GM21825 (cell line): ENCODE results near the gene GRK3.
"Not testable (repeated sequence)": the region's sequence is repeated elsewhere in the genome, so short reads cannot be mapped to it uniquely, and the experiment has no call there.

Source experiments
- ATAC-seq: cut with Tn5 transposase; IDR thresholded peaks from one replicate; pipeline ENCODE4 v1.9.1; 2021; ENCODE audit warnings: mild to moderate bottlenecking, moderate library complexity; ENCODE audit not compliant: unreplicated experiment

GRK3 gene

GRCh38 chr22:25564320-25564978 is at the start of gene GRK3:
GRK3 (plus strand) TSS chr22:25564675; CDS start chr22:25565041, 366 bp downstream.
- ATAC-seq = peak; percentile 38

GRCh38 chr22:25518000-25518663 is 46.3 kb upstream of the GRK3 start:
- no peak for ATAC-seq

GRCh38 chr22:25525376-25525775 is 39.1 kb upstream of the GRK3 start:
- no peak for ATAC-seq

GRCh38 chr22:25525804-25526584 is 38.5 kb upstream of the GRK3 start:
- ATAC-seq = not testable (repeated sequence)

GRCh38 chr22:25527016-25527415 is 37.5 kb upstream of the GRK3 start:
- ATAC-seq = not testable (repeated sequence)

- ATAC-seq = not testable (repeated sequence)
Measured at GRCh38 chr22:25528068-25528467, 36.4 kb upstream of the GRK3 start.

- ATAC-seq = not testable (repeated sequence)
Measured at GRCh38 chr22:25529059-25529458, 35.4 kb upstream of the GRK3 start.

GRCh38 chr22:25529541-25530137 is 34.8 kb upstream of the GRK3 start:
- ATAC-seq = not testable (repeated sequence)

GRCh38 chr22:25531677-25532076 is 32.8 kb upstream of the GRK3 start:
- ATAC-seq = not testable (repeated sequence)

GRCh38 chr22:25534724-25535123 is 29.8 kb upstream of the GRK3 start:
- no peak for ATAC-seq

GRCh38 chr22:25536589-25536988 is 27.9 kb upstream of the GRK3 start:
- ATAC-seq = no peak

- no peak for ATAC-seq
Measured at GRCh38 chr22:25540166-25540907, 24.1 kb upstream of the GRK3 start.

GRCh38 chr22:25540908-25541660 is 23.4 kb upstream of the GRK3 start:
- no peak for ATAC-seq

GRCh38 chr22:25542191-25542590 is 22.3 kb upstream of the GRK3 start:
- ATAC-seq = no peak

GRCh38 chr22:25542720-25543402 is 21.6 kb upstream of the GRK3 start:
- ATAC-seq = no peak

- ATAC-seq = no peak
Measured at GRCh38 chr22:25545146-25545545, 19.3 kb upstream of the GRK3 start.

- no peak for ATAC-seq
Measured at GRCh38 chr22:25545672-25546071, 18.8 kb upstream of the GRK3 start.

- no peak for ATAC-seq
Measured at GRCh38 chr22:25546242-25546641, 18.2 kb upstream of the GRK3 start.

GRCh38 chr22:25546751-25547150 is 17.7 kb upstream of the GRK3 start:
- ATAC-seq = no peak
